Lower leg skin (tissue), 4 donors: ENCODE results near the gene MYO1E. TPM values are rescaled to one million over a fixed set of nuclear protein-coding genes. Genes with fewer than 3 reads are reported as not detected.

Source experiments
- DNase-seq, 2 donors: peaks; one replicate each; pipeline ENCODE4 v3.0.0-alpha.2; 2019; ENCODE audit warnings: low spot score in 2 of 2
- H3K4me3 ChIP-seq: fragments of 200-600 bp; sonication (generic); 2 replicates; pipeline ENCODE4 v1.5.1; 2017; ENCODE audit warnings: mild to moderate bottlenecking, low read depth; ENCODE audit not compliant: poor library complexity, severe bottlenecking
- CTCF ChIP-seq, 3 donors: fragments of 450-650 bp; IDR thresholded peaks; one replicate each; pipeline ENCODE4 v1.5.1; 2016; ENCODE audit warnings: antibody characterized with exemption in 3 of 3, mild to moderate bottlenecking in 3 of 3, moderate library complexity in 2 of 3
- POLR2A ChIP-seq, 2 donors: fragments of 450-650 bp; IDR thresholded peaks; one replicate each; pipeline ENCODE4 v1.6.1; 2016 to 2017; ENCODE audit warnings: antibody characterized with exemption in 2 of 2, mild to moderate bottlenecking in 1 of 2, moderate library complexity in 1 of 2
- WGBS, 2 donors: methylation state at CpG; one replicate each; pipeline ENCODE4 v1.1.5; 2018; 5-methylcytosine and 5-hydroxymethylcytosine counted together
- intact Hi-C: fragments of 100-400 bp; cut with DNase I; formaldehyde crosslinking; loops from one replicate; pipeline ENCODE4 v1.15.0; 2023; ENCODE audit warnings: low total_unique reads
- total RNA-seq, 4 donors: library from RNA; depleted of rRNA; stranded (reverse); fragments of >200 nt; gene quantifications; one replicate each; pipeline ENCODE4 v1.1.0, GENCODE V29; 2016

Gene MYO1E
- total RNA-seq, 4 donors from 2014 or later, result 134 to 218 (median 183) TPM

DNA sequence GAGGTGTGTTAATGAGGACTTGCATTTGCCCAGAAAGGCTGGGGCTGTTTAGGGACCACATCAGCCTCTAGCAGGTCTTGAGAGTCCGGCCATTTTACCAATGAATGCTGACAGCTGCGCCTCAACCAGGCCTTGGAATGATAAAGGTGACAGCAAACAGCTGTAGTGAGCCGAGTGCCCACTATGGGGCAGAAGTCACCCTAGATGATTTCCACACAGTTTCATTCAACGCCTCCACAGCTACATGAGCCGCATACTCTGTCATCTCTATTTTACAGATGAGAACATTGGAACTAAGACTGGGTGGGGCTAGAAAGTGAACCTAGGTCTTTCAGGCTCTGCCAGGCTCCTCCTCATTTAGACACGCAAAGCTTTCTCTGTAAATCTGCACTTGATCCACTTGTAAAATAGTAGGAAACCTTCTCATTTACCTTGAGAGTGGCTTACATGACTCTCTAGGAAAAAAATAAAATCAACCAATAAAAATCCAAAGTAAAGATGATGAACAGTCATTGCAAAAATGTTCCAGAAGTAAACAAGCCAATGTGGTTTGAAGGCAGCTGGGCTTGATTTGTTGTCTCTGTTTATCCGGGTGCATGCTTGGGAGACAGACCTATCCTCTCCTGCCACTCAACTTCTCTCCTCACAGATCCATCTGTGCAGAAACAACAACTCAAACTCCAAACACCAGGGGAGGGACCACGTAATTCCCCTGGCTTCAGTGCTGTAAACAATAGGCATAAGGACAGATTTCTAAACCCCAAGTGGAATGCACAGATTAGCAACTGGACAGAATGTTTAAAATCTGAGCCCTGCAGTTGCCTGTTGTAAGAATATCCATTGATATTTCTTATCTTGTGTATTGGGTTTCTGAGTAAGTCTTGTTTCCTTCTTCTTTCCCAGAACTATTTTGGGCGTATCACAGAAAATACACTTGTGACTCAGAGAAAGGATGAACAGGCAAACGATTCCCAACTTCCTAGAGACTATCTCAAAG, 197.5 kb downstream of the MYO1E start:
- DNase-seq, result peak; percentile 64 to 89
- 27 to 29% methylated on average over 10 of the region's 10 CpGs for WGBS, 2 donors
- intact Hi-C loops, result no loop called here
- TF ChIP-seq CTCF (IDR thresholded peaks at IDR 0.05) (peak in 1 of 3 donors; percentile 16), POLR2A (IDR thresholded peaks at IDR 0.05) (no peak)
- H3K4me3 ChIP-seq, result no peak overlapping the region

GRCh38 chr15:59174151-59174834, 198.4 kb downstream of the MYO1E start:
- no peak for TF ChIP-seq POLR2A (IDR thresholded peaks at IDR 0.05)
- TF ChIP-seq CTCF (IDR thresholded peaks at IDR 0.05), result no peak
- 61 to 65% methylated on average over 12 of the region's 12 CpGs for WGBS, 2 donors
- no peak overlapping the region for H3K4me3 ChIP-seq
- no peak for DNase-seq
- intact Hi-C loops, result no loop called here

- TF ChIP-seq POLR2A (IDR thresholded peaks at IDR 0.05) (no peak), CTCF (IDR thresholded peaks at IDR 0.05) (no peak)
- intact Hi-C loops, result no loop called here
- H3K4me3 ChIP-seq, result no peak overlapping the region
- WGBS, 2 donors, result 96 to 97% methylated on average over 5 of the region's 5 CpGs
- DNase-seq, result no peak
Measured at GRCh38 chr15:59173194-59173593, 199.5 kb downstream of the MYO1E start.

DNA sequence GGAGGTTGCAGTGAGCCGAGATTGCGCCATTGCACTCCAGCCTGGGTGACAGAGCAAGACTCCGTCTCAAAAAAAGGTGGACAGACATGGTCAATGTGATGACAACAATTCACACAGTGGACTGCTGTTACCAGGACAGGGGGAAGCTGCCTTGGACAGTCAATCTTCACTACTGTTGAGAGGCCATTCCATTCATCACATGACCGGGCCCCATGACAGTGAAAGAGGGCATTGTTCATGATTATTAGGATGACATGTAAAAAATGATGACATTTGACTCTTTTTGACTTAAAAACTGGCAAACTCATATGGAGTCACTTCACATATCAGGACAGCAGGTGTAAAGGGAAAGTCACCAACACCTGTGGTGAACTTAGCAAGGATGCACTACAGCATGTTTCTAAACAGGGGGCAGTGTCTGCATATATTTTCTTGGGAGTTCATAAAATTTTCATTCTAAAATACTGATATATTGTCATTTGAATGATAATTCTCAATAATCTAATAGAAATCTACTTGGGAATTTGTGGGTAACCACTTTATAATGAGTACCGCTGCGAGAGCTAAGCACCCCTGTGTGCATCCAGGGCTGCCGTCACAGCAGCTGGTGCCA, 200.3 kb downstream of the MYO1E start:
- intact Hi-C loops, result no loop called here
- no peak for DNase-seq
- WGBS, 2 donors, result 96% methylated on average over 7 of the region's 7 CpGs
- no peak overlapping the region for H3K4me3 ChIP-seq
- TF ChIP-seq CTCF (IDR thresholded peaks at IDR 0.05) (no peak), POLR2A (IDR thresholded peaks at IDR 0.05) (no peak)

GRCh38 chr15:59171067-59171397, 201.6 kb downstream of the MYO1E start:
- TF ChIP-seq CTCF (IDR thresholded peaks at IDR 0.05), result no peak
- TF ChIP-seq POLR2A (IDR thresholded peaks at IDR 0.05), result no peak
- 92 to 94% methylated on average over 8 of the region's 8 CpGs for WGBS, 2 donors

More at GRCh38 chr15:59171067-59171397, 201.6 kb downstream of the MYO1E start:
- intact Hi-C loops, result no loop called here
- no peak overlapping the region for H3K4me3 ChIP-seq
- DNase-seq, result no peak
